HepG2 (cell line): ENCODE data around the gene TMC2. TPM values are rescaled to one million over a fixed set of nuclear protein-coding genes. Genes with fewer than 3 reads are reported as not detected.
A peak's percentile ranks its signal among the peaks of the same experiment; 100 is the strongest.

Experiments used
- ARID4A ChIP-seq: sonication (generic); formaldehyde crosslinking; IDR thresholded peaks from 2 replicates; pipeline ENCODE4 v1.5.0; 2020; ENCODE audit warnings: mild to moderate bottlenecking, missing genetic modification reagents, borderline replicate concordance
- FOXK2 ChIP-seq: fragments of 450-650 bp; IDR thresholded peaks from 2 replicates; pipeline ENCODE4 v1.6.1; 2016
- GMEB1 ChIP-seq: sonication (generic); formaldehyde crosslinking; IDR thresholded peaks from 2 replicates; pipeline ENCODE4 v1.5.1; 2020; ENCODE audit warnings: missing genetic modification reagents, mild to moderate bottlenecking, borderline replicate concordance
- KAT7 ChIP-seq: IDR thresholded peaks from 2 replicates; pipeline ENCODE4 v1.6.1; 2018; ENCODE audit warnings: borderline replicate concordance, missing compliant biosample characterization
- KDM6A ChIP-seq: IDR thresholded peaks from 2 replicates; pipeline ENCODE4 v1.6.1; 2016; ENCODE audit warnings: low read depth
- MED8 ChIP-seq: sonication (generic); formaldehyde crosslinking; IDR thresholded peaks from 2 replicates; pipeline ENCODE4 v1.8.1; 2023; ENCODE audit warnings: mild to moderate bottlenecking, missing genetic modification reagents; ENCODE audit not compliant: insufficient replicate concordance
- MLXIP ChIP-seq: sonication (generic); formaldehyde crosslinking; IDR thresholded peaks from 2 replicates; pipeline ENCODE4 v1.9.0; 2021; ENCODE audit warnings: missing genetic modification reagents, borderline replicate concordance
- MZF1 ChIP-seq: sonication (generic); formaldehyde crosslinking; IDR thresholded peaks from 2 replicates; pipeline ENCODE4 v1.8.1; 2023; ENCODE audit warnings: mild to moderate bottlenecking, missing genetic modification reagents, borderline replicate concordance
- RARG ChIP-seq: sonication (generic); formaldehyde crosslinking; IDR thresholded peaks from 2 replicates; pipeline ENCODE4 v1.4.0; 2020; ENCODE audit warnings: low read depth, mild to moderate bottlenecking, missing genetic modification reagents
- RBFOX2 ChIP-seq: fragments of 200-400 bp; formaldehyde crosslinking; IDR thresholded peaks from 2 replicates; pipeline ENCODE4 v1.6.1; 2017; ENCODE audit warnings: low read depth, mild to moderate bottlenecking, low read length
- RFX1 ChIP-seq: fragments of 450-650 bp; IDR thresholded peaks from 2 replicates; pipeline ENCODE4 v1.6.1; 2017
- SMYD3 ChIP-seq: sonication (generic); formaldehyde crosslinking; IDR thresholded peaks from 2 replicates; pipeline ENCODE4 v1.8.1; 2023; ENCODE audit warnings: mild to moderate bottlenecking, missing genetic modification reagents
- ZBTB26 ChIP-seq: IDR thresholded peaks from 2 replicates; pipeline ENCODE4 v1.6.1; 2016; ENCODE audit warnings: missing compliant biosample characterization, missing genetic modification reagents, borderline replicate concordance
- ZKSCAN1 ChIP-seq: fragments of 150-350 bp; IDR thresholded peaks from 2 replicates; pipeline ENCODE4 v1.6.1; 2014; ENCODE audit warnings: low read length
- ZNF263 ChIP-seq: sonication (generic); formaldehyde crosslinking; IDR thresholded peaks from 2 replicates; pipeline ENCODE4 v1.4.0; 2020; ENCODE audit warnings: missing genetic modification reagents
- ZNF468 ChIP-seq: sonication (generic); formaldehyde crosslinking; IDR thresholded peaks from 2 replicates; pipeline ENCODE4 v1.8.0; 2022; ENCODE audit warnings: mild to moderate bottlenecking, moderate library complexity, missing genetic modification reagents
- ZNF567 ChIP-seq: sonication (generic); formaldehyde crosslinking; IDR thresholded peaks from 2 replicates; pipeline ENCODE4 v1.8.1; 2023; ENCODE audit warnings: mild to moderate bottlenecking, missing genetic modification reagents, borderline replicate concordance
- ZNF670 ChIP-seq: sonication (generic); formaldehyde crosslinking; IDR thresholded peaks from 2 replicates; pipeline ENCODE4 v1.8.0; 2022; ENCODE audit warnings: mild to moderate bottlenecking, missing genetic modification reagents, borderline replicate concordance
- ZNF879 ChIP-seq: sonication (generic); formaldehyde crosslinking; IDR thresholded peaks from 2 replicates; pipeline ENCODE4 v1.8.1; 2023; ENCODE audit warnings: missing genetic modification reagents
- polyA plus RNA-seq, 8 experiments: library from polyadenylated mRNA; depleted of rRNA in 3 of 8; stranded (reverse) in 7 of 8; unstranded in 1 of 8; fragments of >200 nt; fragmentation: Illumina TruSeq in 4 of 8; extraction: Trizol in 4 of 8; gene quantifications; 2 replicates each; pipeline versions ENCODE4 v1.2.1 to v1.2.3, GENCODE V29; 2011 to 2016; ENCODE audit warnings: low read depth in 4 of 8, missing spikeins in 1 of 8, mixed read lengths in 1 of 8; ENCODE audit not compliant: insufficient read depth in 1 of 8
- total RNA-seq, 5 experiments: library from RNA; depleted of rRNA; stranded (reverse); fragments of >200 nt; fragmentation: Illumina TruSeq; extraction: Trizol; gene quantifications; 2 replicates each; pipeline ENCODE4 v1.2.3, GENCODE V29; 2016; ENCODE audit warnings: low read depth in 1 of 5

The TMC2 gene
- total and polyA plus RNA-seq, 2 of the 13 experiments (the other 11 are each of a cell fraction or from before 2014, with no cell fraction given), result not detected

GRCh38 chr20:2663887-2664719 is 127.7 kb downstream of the TMC2 start, which contains the start of gene IDH3B (continued):
- TF ChIP-seq MED8 (CRISPR knock-in tag) (peak; percentile 89), ZBTB26 (CRISPR knock-in tag) (peak; percentile 91; the same call in 1 of the 2 replicates), ZNF468 (CRISPR knock-in tag) (no peak; the same call in 1 of the 2 replicates), SMYD3 (CRISPR knock-in tag) (peak; percentile 95; the same call in 1 of the 2 replicates), KAT7 (peak; percentile 98; the same call in 1 of the 2 replicates), ZKSCAN1 (peak; percentile 82; the same call in 1 of the 2 replicates), MZF1 (CRISPR knock-in tag) (peak; percentile 81; the same call in 1 of the 2 replicates), RFX1 (no peak), MLXIP (CRISPR knock-in tag) (no peak), ZNF670 (CRISPR knock-in tag) (peak; percentile 75; the same call in 1 of the 2 replicates), ARID4A (CRISPR knock-in tag) (peak; percentile 95; the same call in 1 of the 2 replicates), KDM6A (CRISPR knock-in tag) (no peak), ZNF567 (CRISPR knock-in tag) (peak; percentile 63; the same call in 1 of the 2 replicates), GMEB1 (CRISPR knock-in tag) (peak; percentile 94), FOXK2 (peak; percentile 93), ZNF879 (CRISPR knock-in tag) (peak; percentile 89), RARG (CRISPR knock-in tag) (no peak), ZNF263 (CRISPR knock-in tag) (no peak), RBFOX2 (peak; percentile 94)
